GM18907 (cell line): ENCODE measurements around the gene FOXP1.

ENCODE experiments used
- ATAC-seq: cut with Tn5 transposase; IDR thresholded peaks from one replicate; pipeline ENCODE4 v1.9.1; 2021; ENCODE audit warnings: mild to moderate bottlenecking, moderate library complexity; ENCODE audit not compliant: unreplicated experiment

Gene FOXP1

DNA sequence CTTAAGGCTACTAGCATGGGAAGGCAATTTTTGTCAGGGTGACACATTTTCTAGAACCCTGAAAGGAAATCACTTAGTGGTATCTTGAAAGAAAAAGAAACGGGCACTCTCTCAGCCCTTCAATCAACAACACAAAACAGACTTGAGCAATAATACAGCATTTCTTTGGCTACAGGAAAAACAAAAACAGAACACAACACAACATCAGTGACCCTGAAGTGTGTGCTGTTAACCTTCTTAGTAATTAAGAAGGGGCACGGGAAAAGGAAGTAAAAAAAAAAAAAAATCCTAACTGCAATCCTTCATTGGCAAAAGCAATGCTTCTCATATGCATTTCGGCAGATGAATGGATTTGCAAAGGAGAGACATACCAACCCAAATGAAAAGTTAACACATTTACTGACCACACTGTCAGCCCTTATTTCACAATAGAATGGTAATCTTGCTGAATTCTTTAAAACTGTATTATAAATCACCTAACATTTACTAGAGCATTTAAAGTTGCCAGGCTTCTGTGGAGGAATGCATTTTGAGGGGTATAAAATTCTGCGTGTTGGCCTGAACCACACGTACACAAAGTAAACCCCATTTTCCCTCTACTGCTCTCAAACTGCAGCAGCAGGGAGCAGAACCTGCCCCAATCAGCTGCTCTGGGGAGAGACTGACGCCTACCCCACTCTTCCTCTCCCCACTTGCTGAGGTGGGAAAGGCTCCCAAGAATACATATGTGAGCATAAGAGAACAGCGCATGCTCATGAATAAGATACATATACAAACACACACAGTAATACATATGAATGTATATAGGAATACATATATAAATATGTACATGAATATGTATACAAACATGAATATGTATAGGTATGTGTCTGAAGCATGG lies 198.5 kb downstream of the FOXP1 start:
- ATAC-seq, result no peak

DNA sequence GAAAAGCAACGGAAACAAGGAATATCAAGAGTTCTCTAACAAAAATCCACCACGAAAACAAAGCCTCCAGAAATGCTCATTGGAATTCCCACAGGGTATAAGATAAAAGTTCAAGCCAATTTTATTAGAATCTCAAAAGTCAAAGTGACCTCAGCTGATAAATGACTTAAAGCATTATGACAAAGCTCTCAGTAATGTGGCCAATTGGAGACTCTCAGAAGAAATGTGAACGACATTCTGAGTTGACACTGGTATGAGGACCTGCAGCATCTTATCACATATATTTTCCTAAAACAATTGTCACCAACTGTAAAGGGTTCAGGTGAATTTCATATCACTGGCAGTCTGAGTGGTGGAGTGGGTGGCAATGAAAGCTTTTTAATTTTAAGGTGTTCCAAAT lies 199.1 kb downstream of the FOXP1 start:
- no peak for ATAC-seq

DNA sequence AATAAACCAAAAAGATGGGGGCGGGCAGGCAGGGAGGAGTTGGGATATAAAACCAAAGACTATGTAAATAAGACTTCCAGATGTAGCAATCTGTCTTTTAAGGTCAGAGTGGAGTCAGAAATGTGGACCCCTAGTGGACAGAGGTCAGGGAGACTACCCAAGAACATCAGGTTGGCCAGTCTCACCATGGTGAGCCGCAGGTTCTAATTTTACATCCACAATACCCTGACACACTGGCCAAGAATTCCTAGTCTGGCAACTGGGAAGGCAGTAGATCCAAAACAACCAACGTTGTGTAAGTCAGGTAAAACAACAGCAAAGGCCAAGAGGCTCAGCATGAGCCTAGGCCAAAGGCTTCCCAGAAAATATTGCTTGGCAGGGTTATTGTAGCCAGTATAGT lies 203.4 kb downstream of the FOXP1 start:
- ATAC-seq, result no peak

DNA sequence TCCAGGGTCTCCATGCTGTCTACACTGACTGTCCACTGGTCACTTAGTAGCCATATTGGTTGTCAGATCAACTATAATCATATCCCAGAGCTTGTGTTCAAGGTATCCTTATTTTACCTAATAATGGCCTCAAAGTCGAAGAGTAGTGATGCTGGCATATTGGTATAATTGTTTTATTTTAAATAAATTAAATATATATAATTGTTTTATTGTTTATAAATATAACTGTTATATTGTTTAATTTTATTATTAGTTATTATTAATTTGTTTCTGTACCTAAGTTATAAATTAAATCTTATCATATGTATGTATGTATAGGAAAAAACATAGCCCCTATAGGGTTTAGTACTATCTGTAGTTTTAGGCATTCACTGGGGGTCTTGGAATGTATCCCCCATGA lies 205.0 kb downstream of the FOXP1 start:
- ATAC-seq, result no peak

DNA sequence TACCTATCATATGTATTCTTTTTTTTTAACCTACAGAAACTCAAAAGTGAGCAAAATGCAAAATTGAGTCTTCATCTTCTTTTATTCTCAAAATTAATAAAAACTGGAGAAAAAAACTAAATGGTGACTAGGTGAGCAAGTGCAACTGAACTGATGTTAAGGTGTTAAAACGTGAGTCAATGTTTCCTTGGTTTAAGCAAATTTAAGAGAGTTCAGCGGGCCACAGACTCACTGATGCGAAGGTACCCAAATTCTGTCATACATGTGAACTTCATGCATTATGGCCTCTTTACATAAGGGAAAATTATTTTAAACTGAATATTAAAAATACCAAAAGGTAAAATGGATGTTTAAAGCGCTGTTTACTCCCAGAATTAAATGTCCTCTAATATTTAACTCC lies 206.6 kb downstream of the FOXP1 start:
- peak; percentile 65 for ATAC-seq

DNA sequence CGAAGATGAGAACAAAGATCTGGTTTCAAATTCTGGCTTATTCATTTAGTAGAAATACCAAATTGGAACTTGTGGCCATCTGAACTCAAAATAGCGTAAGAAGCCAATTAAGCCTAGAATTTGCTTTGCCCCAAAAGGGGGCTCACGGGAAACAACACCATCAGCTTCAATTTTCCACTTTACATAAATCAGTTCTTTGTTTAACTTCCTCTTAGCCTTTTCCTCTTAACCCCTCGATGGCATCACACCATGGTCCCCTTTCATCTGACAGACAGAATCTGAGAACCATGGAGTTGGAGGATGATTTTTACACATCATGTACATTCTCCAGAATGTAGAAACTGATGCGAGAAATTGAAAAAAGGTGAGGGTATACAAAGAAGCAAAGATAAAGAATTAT lies 207.0 kb downstream of the FOXP1 start:
- ATAC-seq, result no peak

DNA sequence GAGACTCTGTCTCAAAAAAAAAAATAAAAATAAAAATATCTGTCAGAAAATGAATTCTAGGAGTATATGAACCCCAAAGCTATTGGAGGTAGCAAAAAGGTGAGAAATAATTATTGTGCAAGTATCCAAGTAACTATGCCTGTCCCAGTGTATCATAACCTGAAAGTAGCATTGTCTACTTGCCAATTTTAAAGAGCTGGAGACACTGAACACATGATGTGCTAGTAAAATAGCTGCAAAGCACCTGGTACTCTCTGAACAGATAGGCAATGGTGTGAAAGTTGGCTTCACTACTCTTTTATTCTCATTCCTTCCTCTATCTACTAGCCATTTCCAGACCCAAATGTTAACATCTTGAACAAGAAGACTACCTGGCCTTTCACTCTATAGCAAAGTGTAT lies 208.9 kb downstream of the FOXP1 start:
- ATAC-seq, result no peak

DNA sequence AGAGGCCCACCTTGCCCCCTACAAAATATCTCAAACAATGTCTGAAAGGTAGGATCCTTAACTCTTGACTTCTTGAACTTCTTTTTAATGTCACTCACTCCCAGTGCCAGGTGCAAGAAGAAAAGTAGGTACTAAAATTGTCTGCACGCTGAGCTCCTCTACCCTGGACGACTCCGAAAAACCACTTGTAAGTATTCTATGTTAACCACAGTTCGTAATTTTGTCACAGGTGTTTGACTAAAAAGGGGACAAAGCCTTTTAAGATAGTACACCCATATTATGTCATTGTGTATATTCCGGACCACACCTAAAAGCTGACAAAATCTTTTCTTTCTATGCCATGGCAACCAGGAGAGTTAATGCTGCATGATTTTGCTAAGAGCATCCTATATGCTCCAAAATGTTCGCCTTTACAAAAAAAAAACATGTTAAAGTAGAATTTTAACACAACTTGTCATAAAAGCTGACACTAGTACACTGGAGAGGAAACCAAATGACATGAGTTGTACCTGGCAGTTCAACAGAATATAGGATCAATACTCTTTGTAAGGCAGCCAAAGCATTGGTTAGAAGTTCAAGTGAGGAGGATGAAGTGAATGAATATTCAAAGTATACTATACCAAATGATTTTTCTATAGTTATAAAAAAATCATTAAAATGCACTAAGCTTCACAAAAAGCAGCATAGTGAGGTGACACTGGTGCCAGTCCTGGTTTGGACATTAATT lies 210.5 kb downstream of the FOXP1 start:
- ATAC-seq, result no peak

DNA sequence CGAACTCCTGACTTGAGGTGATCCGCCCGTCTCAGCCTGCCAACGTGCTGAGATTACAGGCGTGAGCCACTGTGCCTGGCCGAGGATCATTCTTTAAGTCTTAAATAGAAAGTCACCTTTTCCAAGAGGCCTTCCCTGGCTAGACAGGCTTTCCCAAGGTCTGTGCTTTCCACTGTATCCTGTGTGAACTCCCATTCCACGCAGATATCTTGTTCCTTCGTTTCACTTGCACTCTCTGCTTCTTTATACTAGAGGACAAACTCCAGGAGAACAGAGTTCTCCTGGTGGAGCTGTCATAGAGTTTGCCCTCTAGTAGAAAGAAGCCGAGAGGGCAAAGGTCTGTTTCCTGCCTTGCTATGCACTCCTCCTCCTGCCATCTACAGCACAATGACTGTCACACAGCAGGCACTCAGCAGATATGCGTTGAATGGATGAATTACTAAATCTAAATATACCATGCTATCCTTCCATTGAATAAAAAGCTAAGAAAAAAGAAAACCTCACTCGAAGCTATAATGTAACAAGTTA lies 211.2 kb downstream of the FOXP1 start:
- ATAC-seq, result no peak

DNA sequence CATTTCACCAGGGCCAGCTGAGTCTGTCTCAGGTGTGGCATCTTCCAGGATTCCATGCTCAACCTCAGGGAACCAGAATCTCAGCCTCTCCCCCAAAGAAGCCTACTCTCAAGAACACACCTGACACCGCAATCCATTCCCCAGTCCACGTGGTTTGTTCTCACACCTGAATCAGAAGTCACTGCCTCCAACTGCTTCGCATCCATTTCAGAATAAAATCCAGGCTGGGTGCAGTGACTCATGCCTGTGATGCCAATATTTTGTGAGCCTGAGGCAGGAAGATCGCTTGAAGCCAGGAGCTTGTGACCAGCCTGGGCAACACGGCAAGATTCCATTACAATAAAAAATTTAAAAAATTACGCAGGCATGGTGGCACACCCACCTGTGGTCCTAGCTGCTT lies 212.2 kb downstream of the FOXP1 start:
- no peak for ATAC-seq

DNA sequence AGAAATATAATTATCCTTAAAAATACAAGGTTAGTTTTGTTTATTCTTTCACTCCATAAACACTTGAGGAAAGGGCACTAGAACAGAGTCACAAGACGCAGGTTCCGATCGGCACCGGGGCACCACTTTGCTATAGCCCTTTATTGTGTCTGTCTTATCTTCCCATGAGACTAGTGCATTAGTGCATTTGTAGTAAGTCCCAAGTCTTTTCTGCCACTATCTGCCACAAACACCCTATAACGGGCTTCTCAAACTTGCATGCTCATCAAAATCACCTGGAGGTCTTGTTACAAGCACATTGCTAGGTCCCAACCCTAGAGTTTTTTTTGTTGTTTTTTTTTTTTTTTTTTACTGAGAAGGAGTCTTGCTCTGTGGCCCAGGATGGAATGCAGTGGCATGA lies 213.1 kb downstream of the FOXP1 start:
- ATAC-seq, result no peak

DNA sequence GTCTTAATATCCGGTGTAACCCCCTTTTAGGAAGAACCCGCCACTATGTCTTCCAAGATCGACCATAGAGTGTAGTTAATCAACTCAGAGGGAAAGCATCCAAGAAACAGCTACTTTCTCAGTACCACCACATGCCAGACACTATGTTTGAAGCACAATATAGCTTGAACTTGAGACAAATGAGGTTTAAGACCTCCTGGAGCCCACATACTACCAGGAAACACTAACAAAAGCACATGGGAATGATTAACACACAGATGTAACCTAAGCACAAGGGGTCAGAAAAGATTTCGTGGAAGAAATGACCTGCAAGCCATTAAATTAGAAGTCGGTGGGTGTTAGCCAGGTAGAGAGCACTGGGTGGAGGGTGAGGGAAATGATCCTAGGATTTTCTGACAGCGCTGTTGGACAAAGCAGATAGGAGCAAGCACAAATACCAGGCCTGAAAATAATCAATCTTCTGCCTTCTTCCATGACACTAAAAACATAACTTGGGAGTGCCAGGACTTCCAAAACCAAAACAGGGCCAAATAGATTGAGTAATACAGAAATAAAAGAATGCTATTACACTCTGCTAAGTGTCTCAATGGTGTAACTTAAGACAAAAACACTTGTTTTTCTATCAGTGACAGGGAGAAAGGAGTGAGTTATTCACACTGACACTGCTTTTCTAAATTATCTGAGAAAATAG lies 213.7 kb downstream of the FOXP1 start:
- no peak for ATAC-seq

DNA sequence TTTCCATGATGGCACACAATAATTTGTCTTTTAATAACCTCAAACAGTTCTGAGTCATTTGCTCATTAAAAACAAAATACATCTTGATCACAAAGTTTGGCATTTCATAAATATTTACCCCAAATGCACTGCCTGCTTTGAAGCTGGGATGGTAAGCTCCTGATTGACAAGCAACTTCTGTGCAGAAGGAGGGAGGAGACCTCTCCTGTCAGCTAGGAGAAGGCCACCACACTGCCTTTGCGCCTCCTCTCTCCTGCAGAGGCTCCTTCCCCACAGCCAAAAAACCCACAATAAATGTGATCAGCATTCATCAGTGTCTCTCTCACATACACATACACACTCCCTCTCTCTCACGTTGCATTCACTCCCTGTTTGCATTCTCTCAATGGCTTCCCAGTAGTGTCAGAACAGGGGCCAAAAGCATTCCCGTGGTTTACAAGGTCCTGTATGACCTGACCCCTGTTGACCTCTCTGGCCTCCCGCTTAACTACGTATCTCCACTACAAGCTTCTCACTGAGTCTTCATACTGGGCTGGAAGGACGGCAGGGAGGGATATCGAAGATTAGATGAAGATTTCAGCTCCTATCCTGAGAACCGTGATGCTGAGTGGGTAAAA lies 216.4 kb downstream of the FOXP1 start:
- no peak for ATAC-seq

DNA sequence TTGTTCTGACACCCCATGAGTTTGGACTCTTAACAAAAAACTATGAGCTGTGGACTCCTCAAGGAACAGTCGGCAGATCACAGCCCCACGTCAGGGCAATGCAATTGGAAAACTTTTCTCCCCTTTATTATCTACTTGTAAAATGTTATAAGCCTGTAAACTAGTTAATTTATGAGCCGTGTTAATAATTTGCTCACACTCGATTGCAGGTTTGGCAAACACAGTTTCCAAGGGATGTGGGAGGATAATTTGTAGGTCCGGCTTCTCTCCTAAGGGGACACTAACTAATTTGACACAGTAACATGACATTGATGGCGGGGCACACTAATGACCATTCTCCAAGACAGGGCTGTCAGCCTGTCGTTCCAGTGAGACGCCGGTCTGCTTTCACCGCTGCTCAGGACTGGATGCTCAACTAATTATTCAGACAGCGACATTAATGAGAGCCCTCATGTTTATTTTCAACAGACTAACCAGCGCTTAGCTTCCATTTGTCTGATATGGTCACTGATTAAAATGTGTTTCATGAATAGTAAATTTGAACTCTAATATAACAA lies 222.1 kb downstream of the FOXP1 start:
- no peak for ATAC-seq

DNA sequence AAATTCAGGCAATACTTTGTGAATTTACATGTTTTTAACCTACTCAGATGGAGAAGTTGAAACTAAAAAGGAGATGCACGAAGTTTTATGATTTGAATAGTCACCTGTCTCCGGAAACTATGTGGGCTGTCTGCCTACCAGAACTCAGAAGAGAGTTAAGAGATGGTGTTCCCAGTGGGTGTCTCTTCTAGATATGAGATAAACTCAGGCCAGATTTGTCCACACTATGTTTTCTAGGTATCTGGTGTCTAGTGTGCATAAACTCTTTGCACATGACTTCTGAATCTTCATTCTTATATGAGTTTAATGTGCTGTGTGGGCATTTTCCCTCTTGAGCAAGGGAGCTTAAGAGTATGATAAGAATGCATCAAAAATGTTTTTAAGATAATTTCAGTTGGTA lies 222.8 kb downstream of the FOXP1 start:
- peak; percentile 88 for ATAC-seq

DNA sequence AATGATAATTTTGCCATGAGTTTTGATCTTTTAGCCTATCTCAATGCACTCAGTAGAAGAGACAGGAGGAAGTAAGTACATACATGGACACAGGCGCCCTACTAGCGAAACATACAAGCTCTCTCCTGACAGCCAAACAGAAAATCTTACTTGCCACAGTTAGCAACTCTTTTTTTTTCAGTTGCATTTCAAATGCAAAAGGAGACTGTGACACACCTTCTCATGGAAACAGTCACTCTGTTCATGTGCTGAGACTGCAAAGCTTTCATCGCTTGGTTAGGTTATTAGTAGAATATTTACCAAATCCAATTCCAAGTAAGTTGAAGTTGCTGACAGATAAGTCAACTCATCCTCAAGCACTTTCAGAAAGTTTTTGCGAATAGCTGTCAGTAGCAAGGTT lies 223.3 kb downstream of the FOXP1 start:
- peak; percentile 45 for ATAC-seq

DNA sequence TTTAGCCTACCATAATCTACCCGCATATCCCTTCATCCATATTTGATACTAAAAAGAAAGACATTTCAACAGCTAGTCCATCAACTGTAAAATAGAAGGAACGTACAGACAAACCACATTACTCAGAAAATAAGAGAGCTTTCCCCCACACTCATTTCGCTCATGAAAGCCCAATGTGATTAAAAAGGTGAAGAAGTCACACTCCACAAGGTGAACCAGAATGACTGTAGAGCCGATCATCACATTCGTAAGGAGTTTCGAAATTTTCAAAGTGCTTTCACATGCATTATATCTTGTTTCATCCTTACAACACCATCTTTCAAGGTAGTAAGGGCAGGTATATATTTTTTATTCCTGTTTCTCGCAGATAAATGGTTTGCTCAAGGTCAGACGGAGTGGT lies 225.3 kb downstream of the FOXP1 start:
- peak; percentile 38 for ATAC-seq

DNA sequence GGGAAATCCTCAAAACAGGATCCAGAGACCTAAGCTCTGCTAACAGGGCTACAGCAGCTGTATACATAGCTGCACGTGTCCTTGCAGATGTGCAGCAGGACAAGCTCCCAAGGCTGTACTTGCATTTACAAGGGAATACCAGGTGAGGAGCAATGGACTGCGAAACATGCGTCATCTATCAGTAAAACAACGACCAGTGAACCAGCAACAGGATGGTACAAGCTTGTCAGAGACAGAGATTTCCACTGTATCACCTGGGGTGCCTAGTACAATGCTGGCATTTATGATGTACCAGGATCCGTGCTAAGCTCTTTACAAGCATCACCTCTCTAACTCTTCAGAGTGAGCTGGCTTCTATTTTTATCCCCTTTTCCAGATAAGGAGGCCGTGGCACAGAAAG lies 227.3 kb downstream of the FOXP1 start:
- no peak for ATAC-seq

DNA sequence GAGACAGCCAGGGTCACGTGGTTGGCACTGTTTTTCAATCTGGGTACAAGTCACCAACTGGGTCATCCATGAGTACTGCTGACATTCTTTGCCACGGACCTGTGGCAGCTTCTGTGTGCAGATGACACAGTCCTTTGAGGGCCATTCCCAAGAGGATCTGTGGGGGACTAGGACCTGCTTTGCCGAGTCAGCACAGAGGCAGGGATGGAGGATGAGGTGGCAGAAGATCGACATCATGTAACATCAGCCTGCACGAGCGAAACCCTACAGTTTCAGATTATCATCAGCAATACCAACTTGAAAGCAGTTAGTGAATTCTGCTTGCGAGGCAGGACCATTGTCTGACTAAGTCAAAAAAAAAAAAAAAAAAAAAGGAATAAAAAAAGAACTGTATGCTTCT lies 227.7 kb downstream of the FOXP1 start:
- no peak for ATAC-seq

DNA sequence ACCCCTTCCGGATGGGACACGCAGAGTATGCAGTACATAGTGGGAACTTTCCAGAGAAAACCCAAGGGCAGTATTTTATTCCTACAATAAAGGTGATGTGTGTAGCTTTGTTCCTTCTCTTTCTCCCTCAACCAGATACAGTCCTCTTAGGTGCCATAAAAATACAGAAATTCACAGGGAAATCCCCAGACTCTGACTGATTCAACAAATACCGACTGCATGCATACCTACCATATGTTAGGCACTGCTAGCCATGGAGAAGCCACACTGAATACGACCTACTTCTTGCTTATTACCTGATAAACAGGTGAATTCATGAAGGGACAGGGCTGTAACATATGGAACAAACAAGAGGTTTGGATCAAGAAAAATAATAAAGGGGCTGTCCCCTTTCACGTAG lies 228.5 kb downstream of the FOXP1 start:
- ATAC-seq, result no peak
